Endothelial cell of umbilical vein (primary cell): ENCODE results near the gene ARMC5. TPM values are rescaled to one million over a fixed set of nuclear protein-coding genes. Genes with fewer than 3 reads are reported as not detected.

Source experiments
- BruUV-seq: library from RNA; stranded (reverse); fragments of 400-500 nt; replicated peaks from 2 replicates; lab custom pipeline; 2021; lab: Mats Ljungman, UMichigan
- CTCF ChIA-PET: fragments of 300-600, 350-600 bp; sonication (Branson Sonifier 250); formaldehyde crosslinking; loops from one replicate; lab custom pipeline; 2021; ENCODE audit warnings: antibody characterized with exemption, inconsistent platforms; lab: Charles Lee
- POLR2A ChIA-PET: fragments of 300-600, 350-600 bp; sonication (Branson Sonifier 250); formaldehyde crosslinking; loops from one replicate; lab custom pipeline; 2021; ENCODE audit warnings: antibody characterized with exemption, inconsistent platforms; lab: Charles Lee
- DNase-seq: peaks from one replicate; pipeline ENCODE4 v3.0.0-alpha.2; 2011; ENCODE audit warnings: low read depth, low spot score
- FAIRE-seq: peaks from 2 replicates; lab custom pipeline; 2011; peaks lifted over from hg19 to GRCh38; lab: Jason Lieb, UNC
- H2AFZ ChIP-seq: 2 replicates; pipeline ENCODE4 v1.6.0; 2012; ENCODE audit warnings: low read depth, low read length, control low read depth, inconsistent platforms
- H3K27ac ChIP-seq: 2 replicates; pipeline ENCODE4 v1.5.1; 2011; ENCODE audit warnings: low read depth, mild to moderate bottlenecking, control low read depth, low read length, moderate library complexity; ENCODE audit not compliant: insufficient read depth
- H3K27me3 ChIP-seq, 2 experiments: 2 replicates each; pipeline versions ENCODE4 v1.6.0 to v1.6.1; 2011; ENCODE audit warnings: low read length in 2 of 2, mixed read lengths in 1 of 2; ENCODE audit not compliant: control insufficient read depth in 2 of 2, insufficient read depth in 2 of 2
- H3K36me3 ChIP-seq, 2 experiments: 2 replicates in 1 of 2; 3 replicates in 1 of 2; pipeline ENCODE4 v1.5.1; 2011; ENCODE audit warnings: low read length in 2 of 2, mild to moderate bottlenecking in 1 of 2, moderate library complexity in 1 of 2; ENCODE audit not compliant: control insufficient read depth in 2 of 2, insufficient read depth in 2 of 2; ENCODE audit errors: extremely low read depth in 1 of 2
- H3K4me1 ChIP-seq: 3 replicates; pipeline ENCODE4 v1.5.1; 2011; ENCODE audit warnings: mild to moderate bottlenecking, low read length; ENCODE audit not compliant: control insufficient read depth, insufficient read depth; ENCODE audit errors: extremely low read depth
- H3K4me2 ChIP-seq: 2 replicates; pipeline ENCODE4 v1.6.1; 2011; ENCODE audit warnings: low read length, control low read depth, mixed read lengths; ENCODE audit not compliant: insufficient read depth
- H3K4me3 ChIP-seq, 3 experiments: fragments of 200-600 bp in 1 of 3; sonication (generic), shearing (Covaris generic) in 1 of 3; replicated peaks in 1 of 3; 2 replicates each; pipeline ENCODE4 v1.5.1; 2011 to 2016; ENCODE audit warnings: control low read depth in 3 of 3, low read length in 3 of 3, mild to moderate bottlenecking in 2 of 3, inconsistent platforms in 1 of 3, low read depth in 1 of 3, moderate library complexity in 1 of 3; ENCODE audit not compliant: insufficient read depth in 1 of 3
- H3K79me2 ChIP-seq: 2 replicates; pipeline ENCODE4 v1.6.0; 2012; ENCODE audit warnings: low read length, inconsistent platforms; ENCODE audit not compliant: control insufficient read depth, insufficient read depth
- H3K9ac ChIP-seq: replicated peaks from 2 replicates; pipeline ENCODE3; 2011; ENCODE audit warnings: low read length, control low read depth; ENCODE audit not compliant: insufficient read depth; ENCODE audit errors: extremely low read depth
- H3K9me1 ChIP-seq: replicated peaks from 3 replicates; pipeline ENCODE4 v1.6.0; 2011; ENCODE audit warnings: mild to moderate bottlenecking, low read length; ENCODE audit not compliant: control insufficient read depth, insufficient read depth; ENCODE audit errors: extremely low read depth
- H3K9me3 ChIP-seq: replicated peaks from 2 replicates; pipeline ENCODE4 v1.5.1; 2012; ENCODE audit warnings: low read length, inconsistent platforms; ENCODE audit not compliant: control insufficient read depth, insufficient read depth
- H4K20me1 ChIP-seq: replicated peaks from 2 replicates; pipeline ENCODE3; 2011; ENCODE audit warnings: mild to moderate bottlenecking, low read length; ENCODE audit not compliant: control insufficient read depth, insufficient read depth; ENCODE audit errors: extremely low read depth
- EZH2 ChIP-seq: IDR thresholded peaks from 2 replicates; pipeline ENCODE4 v1.6.1; 2012; ENCODE audit warnings: borderline replicate concordance, low read depth, mild to moderate bottlenecking, moderate library complexity, low read length, inconsistent platforms; ENCODE audit not compliant: severe bottlenecking
- FOS ChIP-seq: IDR thresholded peaks from 2 replicates; pipeline ENCODE4 v1.6.1; 2011; ENCODE audit warnings: mild to moderate bottlenecking, low read length, moderate library complexity, borderline replicate concordance; ENCODE audit not compliant: insufficient read depth
- GATA2 ChIP-seq: IDR thresholded peaks from 2 replicates; pipeline ENCODE4 v1.7.0; 2011; ENCODE audit warnings: low read depth, mild to moderate bottlenecking, moderate library complexity, mixed read lengths, low read length; ENCODE audit not compliant: insufficient read length, insufficient read depth
- JUN ChIP-seq: IDR thresholded peaks from 2 replicates; pipeline ENCODE4 v1.6.1; 2011; ENCODE audit warnings: borderline replicate concordance, low read depth; ENCODE audit not compliant: insufficient read length, insufficient read depth
- MYC ChIP-seq: IDR thresholded peaks from one replicate; pipeline ENCODE4 v1.6.1; 2011; ENCODE audit warnings: mild to moderate bottlenecking, low read depth, low read length
- POLR2A ChIP-seq: IDR thresholded peaks from 2 replicates; pipeline ENCODE4 v1.6.1; 2012; ENCODE audit warnings: low read depth, mild to moderate bottlenecking, control low read depth, low read length
- POLR2AphosphoS5 ChIP-seq: IDR thresholded peaks from 2 replicates; pipeline ENCODE4 v1.6.1; 2012; ENCODE audit warnings: low read depth, mild to moderate bottlenecking, control low read depth, low read length, moderate library complexity; ENCODE audit not compliant: insufficient read depth
- dilution Hi-C: fragments of 300-500 bp; cut with MboI; formaldehyde crosslinking; loops from one replicate; pipeline ENCODE4 v1.15.0; 2019; ENCODE audit warnings: low sequenced_read_pairs; ENCODE audit not compliant: extremely low pct_ligation_motif_present
- intact Hi-C: fragments of 100-400 bp; cut with micrococcal nuclease; formaldehyde crosslinking; loops from one replicate; pipeline ENCODE4 v1.10.0; 2022
- polyA plus RNA-seq, 4 experiments: library from polyadenylated mRNA; depleted of rRNA in 3 of 4; stranded (reverse) in 3 of 4; unstranded in 1 of 4; fragments of >200 nt; gene quantifications; 2 replicates each; pipeline versions ENCODE4 v1.2.1 to v1.2.3, GENCODE V29; 2011 to 2012; ENCODE audit warnings: missing spikeins in 1 of 4
- total RNA-seq: library from RNA; stranded (reverse); gene quantifications from 2 replicates; pipeline ENCODE4 v1.2.3, GENCODE V29; 2021
- TF ChIP-seq, protein P1 (sequence below), 2 donors: IDR thresholded peaks; 1 replicate in 1 of 2; 2 replicates in 1 of 2; pipeline ENCODE4 v1.5.1; 2011; ENCODE audit warnings: low read length in 2 of 2, mild to moderate bottlenecking in 2 of 2, moderate library complexity in 2 of 2, control low read depth in 1 of 2, inconsistent platforms in 1 of 2, low read depth in 1 of 2; ENCODE audit not compliant: insufficient read depth in 1 of 2; ENCODE audit errors: extremely low read depth in 1 of 2
- TF ChIP-seq, protein P2 (sequence below): IDR thresholded peaks from 2 replicates; pipeline ENCODE4 v1.6.1; 2011; ENCODE audit not compliant: insufficient read depth, insufficient read length

The ARMC5 gene
- total and polyA plus RNA-seq, 2 donors (not counting 3 experiments of a cell fraction or from before 2014, with no cell fraction given), result 17.3 to 18.8 TPM

DNA sequence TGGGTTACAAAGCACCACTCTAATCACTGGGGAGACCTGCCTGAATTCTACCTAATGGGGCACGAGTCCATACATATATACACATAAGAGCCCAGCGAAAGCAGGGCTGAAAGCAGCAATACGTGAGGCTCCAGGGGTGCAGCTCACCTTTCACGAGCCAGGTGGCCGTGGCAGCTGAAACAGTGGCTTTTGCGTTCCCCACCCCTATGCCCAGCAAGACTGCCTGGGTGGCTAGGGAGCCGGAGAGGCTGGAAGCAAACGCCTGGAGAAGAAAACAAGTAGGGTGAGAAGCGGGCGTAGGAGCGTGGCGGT lies 48.3 kb downstream of the ARMC5 start:
- CTCF ChIA-PET, result interaction anchor here (0.8 to 1.5 kb wide), 5 partner anchors 8 to 49 kb away, joined by 3 to 5 read pairs (median 4); no protein-coding TSS in a partner anchor

More for the DNA sequence above, 48.3 kb downstream of the ARMC5 start:
- FAIRE-seq (no peak), DNase-seq (no peak)
- BruUV-seq, result no TSS peak
- TF ChIP-seq POLR2AphosphoS5 (no peak), POLR2A (no peak), EZH2 (no peak), MYC (no peak), GATA2 (no peak), FOS (no peak), JUN (no peak)
- TF ChIP-seq, protein P1, sequence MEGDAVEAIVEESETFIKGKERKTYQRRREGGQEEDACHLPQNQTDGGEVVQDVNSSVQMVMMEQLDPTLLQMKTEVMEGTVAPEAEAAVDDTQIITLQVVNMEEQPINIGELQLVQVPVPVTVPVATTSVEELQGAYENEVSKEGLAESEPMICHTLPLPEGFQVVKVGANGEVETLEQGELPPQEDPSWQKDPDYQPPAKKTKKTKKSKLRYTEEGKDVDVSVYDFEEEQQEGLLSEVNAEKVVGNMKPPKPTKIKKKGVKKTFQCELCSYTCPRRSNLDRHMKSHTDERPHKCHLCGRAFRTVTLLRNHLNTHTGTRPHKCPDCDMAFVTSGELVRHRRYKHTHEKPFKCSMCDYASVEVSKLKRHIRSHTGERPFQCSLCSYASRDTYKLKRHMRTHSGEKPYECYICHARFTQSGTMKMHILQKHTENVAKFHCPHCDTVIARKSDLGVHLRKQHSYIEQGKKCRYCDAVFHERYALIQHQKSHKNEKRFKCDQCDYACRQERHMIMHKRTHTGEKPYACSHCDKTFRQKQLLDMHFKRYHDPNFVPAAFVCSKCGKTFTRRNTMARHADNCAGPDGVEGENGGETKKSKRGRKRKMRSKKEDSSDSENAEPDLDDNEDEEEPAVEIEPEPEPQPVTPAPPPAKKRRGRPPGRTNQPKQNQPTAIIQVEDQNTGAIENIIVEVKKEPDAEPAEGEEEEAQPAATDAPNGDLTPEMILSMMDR (IDR thresholded peaks at IDR 0.05; ENCODE audit: extremely low read depth in 1 of 2, insufficient read depth in 1 of 2, low read depth in 1 of 2, low read length in 2 of 2), result no peak
- TF ChIP-seq, protein P2, sequence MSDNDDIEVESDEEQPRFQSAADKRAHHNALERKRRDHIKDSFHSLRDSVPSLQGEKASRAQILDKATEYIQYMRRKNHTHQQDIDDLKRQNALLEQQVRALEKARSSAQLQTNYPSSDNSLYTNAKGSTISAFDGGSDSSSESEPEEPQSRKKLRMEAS, result no peak
- Histone ChIP-seq H3K79me2 (peaks cover 13% of the 10 kb centered on the region), H4K20me1 (no peaks in the 10 kb centered on the region), H3K4me3 (peak overlapping the region; percentile 69 to 90 (median 77)), H3K9me1 (no peaks in the 10 kb centered on the region), H3K36me3 (no peaks in the 10 kb centered on the region), H3K9me3 (no peaks in the 10 kb centered on the region), H3K27me3 (no peaks in the 10 kb centered on the region), H2AFZ (peak overlapping the region; percentile 63), H3K4me1 (peaks cover 27% of the 10 kb centered on the region), H3K4me2 (peak overlapping the region; percentile 31), H3K9ac (peak overlapping the region; percentile 94), H3K27ac (peak overlapping the region; percentile 82)
- POLR2A ChIA-PET, result no interaction called here
- intact Hi-C loops, result loop anchor here (10.0 kb wide), 1 partner anchor 357 kb away; no protein-coding TSS in a partner anchor
- dilution Hi-C loops, result no loop called here
